Measurements from ENCODE around the gene YY2.
"Not testable (repeated sequence)": the region's sequence is repeated elsewhere in the genome, so short reads cannot be mapped to it uniquely, and the experiment has no call there.

Gene YY2

DNA sequence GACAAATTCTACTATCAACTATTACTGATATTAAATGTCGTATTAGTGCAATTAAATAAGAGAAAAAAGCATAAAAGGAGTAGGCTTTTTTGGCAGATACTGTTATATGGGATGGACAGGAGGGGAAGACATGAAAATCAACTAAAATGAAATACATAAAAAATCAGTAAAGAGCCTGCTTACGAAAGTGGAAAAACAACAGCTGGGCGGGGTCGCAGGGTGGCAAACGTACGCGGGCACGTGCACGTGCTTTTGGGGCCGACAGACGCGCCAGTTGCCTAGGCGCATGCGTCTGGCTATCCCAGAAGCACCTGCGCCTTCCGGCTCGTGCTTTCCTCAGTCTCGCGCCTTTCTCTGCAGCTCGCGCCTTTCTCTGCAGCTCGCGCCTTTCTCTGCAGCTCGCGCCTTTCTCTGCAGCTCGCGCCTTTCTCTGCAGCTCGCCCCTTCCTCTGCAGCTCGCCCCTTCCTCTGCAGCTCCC lies at the start of gene YY2:
Gene YY2 (plus strand): TSS at position 51 of the 479 bp plus-strand sequence. CDS start 498 bp downstream, outside the sequence.
- DNase-seq = no peak

DNA sequence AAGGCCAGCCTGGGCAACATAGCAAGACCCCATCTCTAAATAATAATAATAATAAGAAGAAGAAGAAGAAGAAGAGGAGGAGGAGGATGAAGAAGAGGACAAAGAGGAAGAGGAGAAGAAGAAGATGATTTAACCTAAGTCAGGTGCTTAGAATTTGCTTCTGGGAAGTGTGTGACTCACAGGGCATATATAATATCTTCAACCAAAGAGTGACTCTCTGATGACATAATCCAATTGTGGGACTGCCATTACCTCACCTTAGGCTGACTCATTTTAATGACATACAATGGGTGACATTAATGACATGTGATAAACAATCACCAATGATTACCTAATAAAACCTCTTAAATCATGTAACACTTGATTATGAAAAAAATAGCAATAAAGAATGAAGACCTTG lies 49.1 kb upstream of the YY2 start:
- DNase-seq = no peak

DNA sequence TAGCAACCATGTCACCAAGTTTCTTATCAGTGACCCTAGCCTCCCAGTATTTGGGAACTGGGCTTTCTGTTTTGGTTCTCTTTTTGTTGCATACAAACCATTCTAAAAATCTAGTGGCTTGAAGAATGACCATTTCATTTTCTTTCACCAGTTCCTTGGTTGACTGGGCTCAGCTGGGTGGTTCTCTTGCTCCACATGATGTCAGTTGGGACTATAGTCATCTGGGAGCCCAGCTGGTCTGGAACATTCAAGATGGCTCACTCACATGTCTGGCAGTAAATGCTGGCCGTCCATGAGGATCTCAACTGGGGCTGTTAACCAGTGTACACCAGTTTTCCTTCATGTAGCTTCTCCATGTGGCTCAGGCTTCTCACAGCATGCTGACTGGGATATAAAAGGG lies 44.0 kb upstream of the YY2 start:
- DNase-seq = no peak

DNA sequence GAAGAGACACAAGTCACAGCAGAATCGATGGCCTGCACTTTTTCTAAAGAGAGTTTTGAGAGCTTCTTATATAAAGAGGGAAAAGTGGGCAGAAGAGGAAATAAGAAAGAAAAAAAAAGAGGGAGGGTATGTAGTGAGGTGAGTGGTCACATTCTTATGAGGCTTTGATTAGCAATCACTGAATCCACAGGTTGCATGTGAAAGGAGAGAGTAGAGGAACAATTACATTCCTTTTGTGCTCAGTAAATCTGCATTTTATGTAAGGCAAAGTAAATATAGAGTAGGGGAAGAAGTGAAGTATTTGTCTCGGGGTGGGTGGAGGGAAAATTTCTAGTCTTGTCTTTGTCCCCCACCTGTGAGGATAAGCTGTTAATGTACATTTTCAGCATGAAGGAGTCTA lies 43.2 kb upstream of the YY2 start:
- DNase-seq = no peak

DNA sequence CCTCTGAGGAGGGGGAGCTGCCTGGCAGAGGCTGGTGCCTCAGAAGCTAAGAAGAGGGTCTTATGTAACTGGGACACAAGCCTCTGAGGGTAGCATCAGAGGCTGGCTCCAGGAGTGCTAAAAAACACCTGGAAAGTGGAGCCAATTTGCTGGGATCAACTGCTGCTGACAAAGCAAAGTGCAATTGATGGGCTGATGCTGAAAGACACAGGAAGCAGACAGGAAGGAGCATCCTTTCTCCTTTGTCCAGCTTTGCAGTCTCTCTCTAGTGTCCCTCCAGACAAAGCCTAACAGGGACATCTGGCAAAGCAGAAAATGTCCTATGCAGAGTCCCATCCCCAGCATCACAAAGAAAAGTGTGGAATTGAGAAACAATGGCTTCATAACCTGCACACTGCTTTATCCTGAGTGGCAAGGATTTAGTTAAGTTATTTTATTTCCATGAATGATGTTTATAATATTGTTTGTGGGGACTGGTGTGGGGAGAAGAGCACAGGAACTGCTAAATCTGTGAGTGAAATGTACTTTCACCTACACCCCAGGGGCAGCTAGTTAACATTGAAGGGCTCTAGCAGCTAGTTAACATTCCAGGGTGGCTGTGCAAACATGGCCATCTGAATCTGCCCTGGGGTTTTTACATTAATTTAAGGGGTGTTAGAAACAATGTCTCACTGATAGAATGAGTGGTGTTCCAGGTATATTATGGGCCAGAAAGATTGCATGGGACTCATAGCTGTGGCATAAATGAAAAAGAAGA lies 42.0 kb upstream of the YY2 start:
- DNase-seq = no peak

- DNase-seq = peak; percentile 73
Measured at GRCh38 chrX:21816136-21816535, 39.7 kb upstream of the YY2 start.

GRCh38 chrX:21820170-21820569 lies 35.6 kb upstream of the YY2 start:
- DNase-seq = not testable (repeated sequence)

DNA sequence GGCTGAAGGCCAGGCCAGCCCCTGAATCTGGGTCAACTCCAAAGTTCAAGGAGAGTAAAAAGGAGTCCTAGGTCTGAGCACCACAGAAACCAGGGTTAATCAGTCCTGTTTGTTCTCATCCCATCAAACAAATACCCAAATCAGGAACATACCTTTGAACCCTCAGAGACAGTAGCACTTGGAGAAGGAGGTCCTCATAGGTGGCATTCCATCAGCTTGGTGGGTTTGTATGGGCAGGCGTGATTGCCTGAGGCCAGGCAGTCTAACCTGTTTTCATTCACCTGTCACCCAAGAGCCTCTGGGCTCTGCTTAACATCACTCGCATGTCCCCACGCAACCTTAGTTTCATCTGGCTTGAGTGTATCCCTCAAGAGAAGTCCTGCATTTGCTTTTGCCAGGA lies 33.9 kb upstream of the YY2 start:
- no peak for DNase-seq

DNA sequence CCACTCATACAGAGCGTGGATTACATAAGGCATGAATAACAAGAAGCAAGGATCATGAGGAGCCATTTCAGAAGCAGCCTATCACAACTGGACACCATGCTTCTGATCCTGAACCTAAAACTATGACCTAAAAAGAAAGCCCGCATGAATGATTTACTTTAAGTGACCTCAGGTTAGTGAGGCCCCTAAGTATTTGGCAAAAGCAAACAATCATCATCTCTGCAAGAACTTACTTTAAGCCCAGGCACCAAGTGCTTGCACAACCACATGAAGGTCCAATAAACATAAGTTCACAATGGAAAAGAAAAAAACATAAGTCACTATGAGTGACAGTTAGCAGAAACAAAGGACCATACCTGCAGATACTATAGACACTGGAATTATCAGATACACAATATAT lies 24.3 kb upstream of the YY2 start:
- no peak for DNase-seq

- DNase-seq = no peak
Measured at GRCh38 chrX:21837056-21837455, 18.7 kb upstream of the YY2 start.

DNA sequence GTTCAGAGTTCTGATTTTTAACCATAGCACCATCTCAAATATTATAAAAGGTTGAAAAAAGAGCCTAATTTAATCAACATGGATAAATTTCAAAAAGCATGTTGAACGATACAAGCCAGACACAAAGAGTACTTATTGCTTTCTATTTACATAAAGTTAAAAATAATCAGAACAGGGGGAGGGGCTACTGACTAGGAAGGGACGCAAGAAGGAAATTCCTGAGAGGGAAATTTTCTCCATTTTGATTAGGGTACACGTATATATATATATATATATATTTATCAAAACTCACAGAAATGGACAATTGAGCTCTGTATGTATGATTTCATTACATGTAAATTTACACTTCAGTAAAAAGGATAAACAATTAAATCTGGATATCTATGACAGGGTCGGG lies 16.9 kb upstream of the YY2 start:
- DNase-seq = no peak

GRCh38 chrX:21839334-21840192 lies 16.2 kb upstream of the YY2 start, which contains the start of gene MBTPS2:
Gene MBTPS2 (plus strand): TSS chrX:21839617. CDS start chrX:21839735, 118 bp downstream.
- peak; percentile 81 for DNase-seq

- DNase-seq = no peak
Measured at GRCh38 chrX:21840193-21840545, 15.6 kb upstream of the YY2 start.

DNA sequence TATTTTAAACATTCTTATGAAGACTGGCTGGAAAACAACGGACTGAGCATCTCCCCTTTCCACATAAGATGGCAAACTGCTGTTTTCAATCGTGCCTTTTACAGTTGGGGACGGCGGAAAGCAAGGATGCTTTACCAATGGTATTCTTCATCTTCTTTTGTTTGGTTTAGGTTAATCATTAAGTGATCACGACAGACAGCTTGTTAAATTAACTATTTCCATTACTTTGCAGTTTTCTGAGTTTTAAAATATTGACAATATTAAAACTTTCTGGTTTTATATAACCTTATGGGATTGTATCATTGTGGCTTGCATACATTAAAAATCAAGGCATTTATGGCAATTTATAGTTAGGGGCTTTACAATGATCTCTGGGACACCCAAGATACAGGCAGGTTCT lies 12.6 kb upstream of the YY2 start:
- no peak for DNase-seq

DNA sequence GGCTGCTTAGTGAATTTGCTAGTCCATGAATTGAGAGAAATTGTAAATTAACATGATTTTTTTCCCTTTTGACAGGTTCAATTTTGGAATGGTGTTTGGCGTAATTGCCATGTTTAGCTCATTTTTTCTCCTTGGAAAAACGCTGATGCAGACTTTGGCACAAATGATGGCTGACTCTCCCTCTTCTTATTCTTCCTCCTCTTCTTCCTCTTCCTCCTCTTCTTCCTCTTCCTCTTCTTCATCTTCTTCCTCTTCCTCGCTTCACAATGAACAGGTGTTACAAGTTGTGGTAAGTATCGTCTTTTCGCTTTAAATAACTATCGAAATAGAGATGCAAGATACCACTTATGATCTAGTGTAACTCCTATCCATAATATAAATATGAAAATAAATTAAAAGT lies 10.7 kb upstream of the YY2 start:
- no peak for DNase-seq

DNA sequence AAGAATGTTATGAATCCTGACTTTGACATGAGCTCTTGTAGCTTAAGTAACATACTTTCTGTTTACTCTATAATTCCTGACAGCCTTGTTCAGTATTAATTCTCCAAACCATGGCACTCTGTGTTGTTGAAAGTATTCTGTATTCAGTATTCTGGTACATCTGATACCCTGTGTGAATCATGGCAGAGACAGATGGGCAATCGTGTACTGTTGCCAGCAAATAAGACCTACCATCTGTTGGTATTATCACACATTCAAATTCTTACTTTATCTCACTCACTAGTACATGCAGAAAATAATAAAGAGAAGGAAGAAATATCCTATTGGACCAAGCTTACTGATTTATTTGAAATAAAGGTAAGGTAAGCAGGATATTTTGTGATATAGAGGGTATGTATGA lies 8.4 kb upstream of the YY2 start:
- peak; percentile 98 for DNase-seq

- no peak for DNase-seq
Measured at GRCh38 chrX:21853578-21853977, 2.2 kb upstream of the YY2 start.

DNA sequence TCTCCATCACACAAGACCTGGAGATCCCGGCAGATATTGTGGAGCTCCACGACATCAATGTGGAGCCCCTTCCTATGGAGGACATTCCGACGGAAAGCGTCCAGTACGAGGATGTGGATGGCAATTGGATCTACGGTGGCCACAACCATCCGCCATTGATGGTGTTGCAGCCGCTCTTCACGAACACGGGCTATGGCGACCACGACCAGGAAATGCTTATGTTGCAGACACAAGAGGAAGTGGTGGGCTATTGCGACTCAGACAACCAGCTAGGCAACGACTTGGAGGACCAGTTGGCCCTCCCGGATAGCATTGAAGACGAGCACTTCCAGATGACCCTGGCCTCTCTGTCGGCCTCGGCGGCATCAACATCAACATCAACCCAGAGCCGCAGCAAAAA lies 717 bp downstream of the YY2 start:
- no peak for DNase-seq

- DNase-seq = no peak
Measured at GRCh38 chrX:21863241-21863640, 7.5 kb downstream of the YY2 start.

DNA sequence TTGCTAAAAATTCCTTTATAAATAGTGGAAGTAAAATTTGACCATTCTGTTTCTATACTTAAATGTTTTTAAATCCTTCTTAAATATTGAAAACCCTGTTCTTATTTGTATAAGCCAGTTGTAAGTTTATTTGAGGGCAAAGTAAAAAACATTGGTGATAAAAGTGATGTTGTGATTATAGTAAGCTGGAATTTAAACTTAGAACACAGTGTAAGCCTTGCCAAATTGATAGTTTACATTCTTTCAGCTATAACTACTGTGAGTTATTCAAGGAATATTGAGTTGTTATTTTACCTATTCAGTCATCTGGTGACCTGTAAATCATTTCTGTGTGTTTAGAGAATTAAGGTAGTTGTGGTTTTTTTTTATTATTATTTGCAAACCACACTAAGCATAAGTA lies 9.6 kb downstream of the YY2 start:
- no peak for DNase-seq

GRCh38 chrX:21870494-21870893 lies 14.7 kb downstream of the YY2 start:
- no peak for DNase-seq

DNA sequence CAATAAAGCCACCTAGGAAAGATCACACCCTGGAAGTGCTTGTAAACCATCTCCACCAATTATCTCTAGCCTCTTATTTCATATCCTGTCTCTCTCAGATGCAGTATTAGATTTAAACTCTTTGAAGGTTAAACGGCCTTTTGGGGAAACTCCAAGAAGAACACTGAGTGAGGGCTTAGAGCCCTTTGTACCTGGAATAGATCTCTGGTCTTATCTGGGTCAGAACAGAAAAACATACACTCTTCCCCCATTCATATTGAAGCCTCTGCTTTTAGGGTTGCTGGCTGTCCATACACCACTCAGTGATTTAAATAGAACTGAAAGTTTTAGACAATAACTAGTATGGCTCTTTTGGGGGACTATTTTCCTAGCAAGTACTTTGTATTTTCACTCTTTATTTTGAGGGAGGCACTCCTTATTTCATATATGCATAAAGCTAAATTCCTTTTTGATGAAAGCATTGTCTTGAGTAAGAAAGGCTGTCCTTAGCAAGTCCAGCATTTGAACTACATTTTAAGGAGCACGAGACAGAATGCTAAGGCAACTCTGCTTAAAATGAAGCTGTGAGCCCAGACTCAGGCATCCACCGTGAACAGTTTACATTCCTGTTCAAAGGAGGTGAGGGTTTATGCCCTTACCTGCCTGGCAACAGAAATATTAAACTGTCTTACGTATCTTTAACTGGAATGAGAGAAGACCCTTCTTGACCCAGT lies 17.4 kb downstream of the YY2 start:
- no peak for DNase-seq

GRCh38 chrX:21874182-21874581 lies 18.4 kb downstream of the YY2 start:
- not testable (repeated sequence) for DNase-seq

- no peak for DNase-seq
Measured at GRCh38 chrX:21875013-21875412, 19.2 kb downstream of the YY2 start.
